HG03064 (cell line): ENCODE results near the gene PBX1.

ENCODE experiments used
- ATAC-seq: cut with Tn5 transposase; IDR thresholded peaks from one replicate; pipeline ENCODE4 v1.9.1; 2021; ENCODE audit warnings: low read depth; ENCODE audit not compliant: unreplicated experiment

PBX1 gene

GRCh38 chr1:164611754-164612642 is 53.0 kb downstream of the PBX1 start:
- ATAC-seq: no peak

DNA sequence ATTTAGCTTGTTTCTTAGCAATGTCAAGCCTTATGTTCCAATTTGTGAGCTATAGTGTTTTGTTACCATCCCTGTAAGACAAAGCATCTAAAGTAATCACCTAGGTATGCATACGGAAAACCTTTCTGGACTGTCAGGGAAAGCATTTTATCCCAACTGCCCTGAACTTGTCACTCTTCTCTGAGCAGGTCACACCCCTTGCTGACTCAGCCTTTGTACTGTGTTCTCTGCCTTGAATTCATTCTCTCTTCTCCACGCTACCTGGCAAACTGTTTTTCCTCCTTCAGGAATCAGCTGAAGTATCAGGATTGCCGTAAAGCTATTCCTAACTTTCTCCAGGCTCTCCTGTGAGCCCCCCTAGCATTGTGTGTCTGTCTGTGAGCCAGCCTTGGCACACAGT is 54.2 kb downstream of the PBX1 start:
- no peak for ATAC-seq

- no peak for ATAC-seq
These were observed 55.3 kb downstream of the PBX1 start for GRCh38 chr1:164614316-164614715.

DNA sequence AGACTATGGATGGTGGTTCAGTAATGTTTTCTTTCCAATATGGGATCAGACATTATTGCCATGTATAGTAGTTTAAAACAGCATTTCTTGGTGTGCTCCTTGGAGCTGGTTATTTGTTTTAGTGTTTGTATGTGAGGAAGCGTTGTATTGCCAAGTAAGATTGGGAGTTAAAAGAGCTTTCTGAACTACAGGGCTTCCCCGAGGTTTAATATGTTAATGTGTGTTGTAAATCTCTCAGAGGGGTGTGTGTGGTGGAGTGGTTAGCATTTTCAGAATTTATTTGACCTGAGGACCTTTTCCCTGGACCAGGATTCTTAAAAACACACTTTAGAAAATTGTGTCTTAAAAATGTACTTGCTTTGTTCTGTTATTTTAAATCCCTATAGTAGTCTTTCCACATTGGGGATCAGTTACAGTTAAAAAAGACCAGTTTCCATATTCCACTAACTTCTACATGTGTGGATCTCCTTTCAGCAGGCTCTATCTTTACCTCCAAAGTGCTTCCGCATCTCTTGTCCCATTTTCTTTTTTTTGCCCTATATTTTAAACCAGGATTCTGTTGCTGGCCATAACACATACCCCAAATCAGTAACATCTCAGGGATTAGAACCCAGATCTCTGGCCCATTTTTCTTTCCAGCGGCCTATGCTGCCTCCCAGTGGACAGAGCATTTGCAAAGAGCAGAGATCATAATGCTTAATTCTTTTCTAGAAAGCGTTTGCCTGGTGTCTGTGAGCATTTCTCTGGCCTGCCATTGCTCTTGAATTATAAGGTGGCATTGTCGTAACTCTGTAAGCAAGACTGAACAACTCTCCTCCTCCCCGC is 58.6 kb downstream of the PBX1 start:
- no peak for ATAC-seq

GRCh38 chr1:164618202-164618564 is 59.2 kb downstream of the PBX1 start:
- no peak for ATAC-seq

GRCh38 chr1:164619006-164619784 is 60.2 kb downstream of the PBX1 start:
- no peak for ATAC-seq

- ATAC-seq: no peak
These were observed 63.3 kb downstream of the PBX1 start for GRCh38 chr1:164622068-164622845.

DNA sequence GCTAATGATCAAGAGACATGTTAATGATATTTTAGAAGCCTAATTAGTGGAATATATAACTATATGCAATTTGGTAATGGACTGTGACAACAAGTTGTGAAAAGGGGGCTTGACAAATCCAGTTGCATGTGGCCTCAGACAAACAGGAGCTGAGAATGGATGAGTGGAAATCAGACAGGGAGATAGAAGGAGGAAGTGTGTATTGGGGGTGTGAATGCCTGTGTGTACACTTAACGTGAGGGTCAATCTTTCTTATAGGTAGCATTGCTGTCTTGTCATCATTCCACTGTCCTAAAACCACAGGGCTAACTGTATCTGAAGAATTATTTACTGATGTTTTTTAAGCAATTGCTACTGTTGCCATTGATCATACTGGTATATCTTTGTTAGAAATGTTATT is 64.8 kb downstream of the PBX1 start:
- no peak for ATAC-seq

GRCh38 chr1:164624400-164624799 is 65.4 kb downstream of the PBX1 start:
- ATAC-seq: no peak

GRCh38 chr1:164625004-164625617 is 66.1 kb downstream of the PBX1 start:
- no peak for ATAC-seq

GRCh38 chr1:164628772-164629171 is 69.8 kb downstream of the PBX1 start:
- ATAC-seq: no peak

GRCh38 chr1:164629971-164630370 is 71.0 kb downstream of the PBX1 start:
- ATAC-seq: no peak

DNA sequence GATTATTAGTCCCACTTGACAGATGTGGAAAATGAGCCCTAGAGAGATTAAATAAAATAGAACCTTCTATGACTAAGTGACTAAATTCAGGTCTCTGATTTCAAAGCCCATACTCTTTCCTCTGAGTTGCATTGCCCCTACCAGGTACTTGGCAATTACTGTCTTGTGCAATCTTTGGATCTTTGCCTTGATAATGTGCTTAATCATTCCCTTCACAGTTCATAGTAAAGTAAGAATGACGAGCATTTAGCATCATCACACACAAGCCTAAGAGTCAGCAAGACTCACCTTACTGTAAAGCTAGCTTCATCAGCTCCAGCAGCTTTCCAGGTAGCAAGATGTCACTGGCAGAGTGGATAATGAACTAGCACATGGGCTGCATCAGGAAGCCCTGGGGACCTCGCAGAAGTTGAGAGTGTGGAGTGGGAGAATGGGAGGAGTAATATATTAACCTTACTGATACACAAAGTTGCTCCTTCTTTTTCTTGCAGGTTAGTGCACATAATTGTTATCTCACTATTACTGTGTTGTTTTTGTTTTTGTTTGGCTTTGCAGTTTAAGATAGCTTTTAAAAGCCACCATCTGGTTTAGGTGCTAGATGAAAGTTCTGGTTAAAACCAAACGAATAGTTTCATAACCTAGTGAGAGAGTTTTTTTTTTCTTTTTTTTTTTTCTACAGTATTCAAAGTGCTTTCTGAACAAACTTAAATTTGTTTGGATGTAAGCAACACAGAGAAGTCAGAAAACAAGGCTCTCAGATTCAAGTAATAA is 71.8 kb downstream of the PBX1 start:
- ATAC-seq: no peak

DNA sequence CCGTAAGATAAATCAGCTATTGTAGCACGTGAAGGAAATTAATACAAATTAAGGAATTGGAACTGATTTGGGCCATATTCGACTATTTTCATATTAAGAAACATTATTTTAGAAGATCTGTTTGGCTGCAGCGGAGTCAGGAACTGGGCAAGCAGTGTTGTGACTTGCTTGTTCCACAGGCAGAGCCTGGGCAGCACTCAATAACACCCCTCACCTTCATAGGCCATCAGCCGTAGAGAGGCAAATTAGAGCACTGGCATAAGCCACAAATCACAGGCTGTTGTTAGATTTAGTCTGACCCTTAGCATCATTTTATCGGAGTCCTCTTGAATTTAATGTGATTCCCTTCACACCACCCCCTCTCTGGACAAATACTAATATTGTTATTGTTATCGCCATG is 72.8 kb downstream of the PBX1 start:
- no peak for ATAC-seq

- ATAC-seq: no peak
These were observed 75.0 kb downstream of the PBX1 start for GRCh38 chr1:164633997-164634396.

DNA sequence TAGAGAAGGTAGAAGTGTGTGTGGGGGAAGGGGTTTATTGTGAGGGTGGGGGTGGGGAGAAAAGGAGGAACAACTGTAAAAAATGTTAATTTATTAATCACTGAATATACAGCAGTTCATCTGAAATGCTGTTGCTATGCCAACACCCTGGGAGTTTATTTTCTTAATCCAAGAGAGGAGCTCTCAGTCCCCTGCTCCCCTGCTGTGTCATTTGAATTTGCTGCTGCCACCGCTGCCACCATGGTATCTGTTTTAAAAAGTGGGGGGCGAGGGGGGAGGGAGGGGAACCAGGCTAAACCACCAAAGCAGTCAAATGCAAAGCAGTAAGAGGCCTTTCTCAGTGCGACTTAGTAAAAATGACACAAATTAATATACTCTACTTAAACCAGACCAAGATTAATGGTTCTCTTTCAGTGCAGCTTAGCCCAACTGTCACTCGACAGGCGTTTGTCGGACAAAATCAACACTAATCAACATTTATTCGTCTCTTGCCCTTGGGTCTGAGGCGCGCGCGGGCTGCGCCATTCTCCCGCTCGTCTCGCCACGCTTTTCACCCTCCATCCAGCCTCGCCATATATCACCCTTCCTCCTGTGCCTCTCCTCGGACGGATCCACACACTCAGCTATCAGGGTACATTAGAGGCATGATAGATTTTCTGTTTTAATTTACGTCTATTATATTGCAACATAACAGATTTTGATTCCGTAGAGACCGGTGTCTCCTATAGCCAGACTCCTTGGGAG is 76.2 kb downstream of the PBX1 start:
- no peak for ATAC-seq

- ATAC-seq: no peak
These were observed 77.1 kb downstream of the PBX1 start for GRCh38 chr1:164635803-164636731.
